GM10847 (cell line): Measurements from ENCODE around the gene EXOC6B.

Experiments
- POLR2A ChIP-seq: IDR thresholded peaks from 2 replicates; pipeline ENCODE4 v1.6.1; 2011; ENCODE audit not compliant: insufficient read length; ENCODE audit errors: extremely low read depth

The EXOC6B gene

GRCh38 chr2:72825257-72826155 lies at the start of gene EXOC6B:
Gene EXOC6B (minus strand): TSS chr2:72826033.
- TF ChIP-seq POLR2A = peak; percentile 20

DNA sequence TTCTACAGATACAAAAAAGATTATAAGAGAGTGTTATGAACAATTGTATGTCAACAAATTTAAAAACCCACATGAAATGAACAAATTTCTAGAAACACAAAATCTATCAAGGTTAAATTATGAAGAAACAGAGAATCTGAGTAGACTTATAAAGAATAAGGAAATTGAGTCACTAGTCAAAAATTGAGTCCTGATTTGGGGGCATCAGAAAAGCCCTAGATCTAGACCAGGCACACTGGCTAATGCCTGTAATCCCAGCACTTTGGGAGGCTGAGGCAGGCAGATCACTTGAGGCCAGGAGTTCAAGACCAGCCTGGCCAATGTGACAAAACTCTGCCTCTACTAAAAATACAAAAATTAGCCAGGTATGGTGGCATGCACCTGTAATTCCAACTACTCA lies 46.0 kb upstream of the EXOC6B start:
- no peak for TF ChIP-seq POLR2A

DNA sequence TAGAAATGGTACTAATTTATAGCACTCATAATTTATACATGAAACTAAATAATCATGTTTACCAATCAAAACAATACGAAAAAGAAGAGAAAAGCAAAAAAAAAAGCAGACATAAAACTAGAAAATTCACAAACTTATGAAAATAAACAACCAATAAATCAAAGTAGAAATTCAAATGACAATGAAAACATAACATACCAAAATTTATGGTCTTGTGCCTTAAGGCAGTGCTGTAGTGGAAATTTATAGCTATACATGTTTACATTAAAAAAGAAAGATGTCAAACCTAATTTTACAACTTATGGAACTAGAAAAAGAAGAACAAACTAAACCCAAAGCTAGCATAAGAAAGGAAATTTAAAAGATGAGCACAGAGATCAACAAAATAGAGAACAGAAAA lies 45.2 kb upstream of the EXOC6B start:
- no peak for TF ChIP-seq POLR2A

DNA sequence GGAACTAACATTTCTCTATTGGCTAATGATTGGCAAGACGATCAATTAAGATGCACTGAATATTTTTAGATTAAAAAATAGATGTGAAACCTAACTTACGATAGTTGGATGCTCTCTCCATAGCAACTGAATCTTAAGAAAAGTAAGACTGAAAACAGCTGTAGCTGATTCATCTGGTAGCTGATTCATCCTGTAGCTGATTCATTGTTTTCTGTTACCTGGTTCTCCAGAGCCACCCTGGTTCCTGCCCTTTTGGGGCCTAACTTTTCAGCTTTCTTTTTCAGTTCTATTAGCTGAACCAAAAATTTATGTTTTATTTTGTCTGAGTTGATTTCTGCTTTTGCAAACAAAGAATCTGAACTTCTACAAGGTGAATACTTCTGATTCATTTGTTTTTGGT lies 38.7 kb upstream of the EXOC6B start:
- TF ChIP-seq POLR2A = no peak

DNA sequence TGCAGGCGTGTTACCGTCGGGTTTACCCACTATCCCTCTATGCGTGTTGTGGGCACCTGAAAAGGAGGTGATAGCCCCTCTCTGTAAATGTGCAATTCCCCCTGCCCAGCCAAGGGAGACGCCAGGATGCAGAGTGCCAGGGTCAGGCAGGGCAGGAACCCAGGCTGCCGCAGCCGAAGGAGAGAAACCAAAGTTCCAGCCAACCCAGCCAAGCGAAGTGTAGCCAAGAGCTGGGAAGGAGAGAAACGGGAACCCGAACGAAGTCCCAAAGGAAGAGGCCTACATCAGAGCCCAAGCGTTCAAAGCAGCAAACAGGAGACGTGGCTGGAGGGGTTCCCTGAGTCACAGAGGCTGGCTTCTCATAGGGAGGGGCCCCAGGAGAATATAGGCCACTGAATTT lies 37.2 kb upstream of the EXOC6B start:
- no peak for TF ChIP-seq POLR2A

GRCh38 chr2:72862239-72862988 lies 36.6 kb upstream of the EXOC6B start:
- TF ChIP-seq POLR2A = no peak

- no peak for TF ChIP-seq POLR2A
These were observed 34.0 kb upstream of the EXOC6B start for GRCh38 chr2:72859831-72860262.

GRCh38 chr2:72851333-72851732 lies 25.5 kb upstream of the EXOC6B start:
- no peak for TF ChIP-seq POLR2A

DNA sequence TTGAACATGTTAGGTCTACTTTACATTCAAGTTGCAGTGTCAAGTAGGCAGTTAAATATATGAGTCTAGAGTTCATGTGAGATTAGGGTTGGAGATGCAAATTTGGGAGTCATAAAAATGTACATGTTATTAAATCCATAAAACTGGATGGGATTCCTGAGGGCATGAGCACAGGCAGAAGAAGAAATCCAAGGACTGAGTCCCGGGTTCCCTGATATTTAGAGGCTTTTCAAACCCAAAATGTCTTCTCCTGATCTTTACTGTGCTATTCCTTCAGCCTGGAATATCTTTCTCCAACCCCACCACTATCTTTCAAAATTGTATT lies 23.3 kb upstream of the EXOC6B start:
- no peak for TF ChIP-seq POLR2A

DNA sequence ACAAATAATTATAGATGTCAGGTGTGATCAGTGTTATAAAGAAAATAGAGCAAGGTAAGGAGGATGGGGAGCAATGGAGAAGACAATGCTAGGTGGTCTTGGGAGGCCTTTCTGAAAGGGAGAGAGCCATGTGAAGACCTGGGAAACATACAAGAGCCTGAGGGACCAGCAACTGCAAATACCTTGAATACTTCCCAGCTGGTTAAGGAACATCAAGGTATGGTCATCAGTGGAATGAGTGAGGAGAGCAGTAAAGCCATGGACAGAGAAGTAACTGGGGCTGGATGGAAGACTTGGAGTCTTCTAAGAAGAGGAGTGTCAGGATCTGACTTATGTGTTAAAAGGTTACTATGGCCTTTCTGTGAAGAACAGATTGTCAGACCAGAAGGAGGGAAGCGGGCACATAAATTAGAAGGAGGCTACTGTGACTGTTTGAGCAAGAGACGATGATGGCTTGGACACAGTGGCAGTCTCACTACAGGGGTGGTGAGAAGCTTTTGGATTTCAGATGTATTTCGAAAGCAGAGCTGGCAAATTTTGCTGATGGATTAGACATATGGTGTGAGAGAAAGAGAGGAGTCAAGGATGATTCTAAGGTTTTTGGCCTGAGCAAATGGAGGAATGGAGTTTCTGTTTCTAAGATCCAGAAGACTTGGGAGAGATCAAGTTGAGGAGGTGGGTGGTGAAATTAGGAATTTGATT lies 22.8 kb upstream of the EXOC6B start:
- TF ChIP-seq POLR2A = no peak

DNA sequence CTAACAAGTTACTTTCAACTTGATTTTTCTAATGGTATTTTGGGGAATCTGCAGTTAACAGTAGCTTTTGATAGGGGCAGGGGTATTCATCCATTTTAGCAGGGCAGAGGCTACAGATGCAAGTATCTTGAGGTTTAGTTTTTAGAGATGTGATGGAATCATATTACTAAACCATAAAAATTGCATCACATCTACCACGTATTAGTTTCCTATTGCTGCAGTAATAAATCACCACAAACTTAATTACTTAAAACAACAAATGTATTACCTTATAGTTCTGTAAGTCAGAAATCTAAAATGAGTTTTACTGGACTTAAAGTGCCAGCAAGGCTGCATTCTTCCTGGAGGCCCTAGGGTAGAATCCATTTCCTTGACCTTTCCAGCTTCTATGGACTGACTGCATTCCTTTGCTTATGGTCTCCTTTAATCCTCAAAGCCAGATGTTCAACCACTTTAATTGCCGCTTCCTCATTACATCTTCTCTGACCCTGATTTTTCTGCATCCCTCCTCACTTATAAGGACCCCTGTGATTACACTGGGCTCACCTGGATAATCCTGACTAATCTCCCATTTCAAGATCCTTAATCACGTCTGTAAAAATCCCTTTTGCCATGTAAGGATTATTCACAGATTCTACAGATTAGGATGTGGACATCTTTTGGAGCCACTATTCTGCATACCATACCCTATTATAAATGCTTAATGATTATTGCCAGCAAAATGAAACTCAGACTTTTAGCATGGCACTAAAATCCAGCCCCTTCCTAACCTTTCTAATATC lies 21.9 kb upstream of the EXOC6B start:
- TF ChIP-seq POLR2A = no peak

DNA sequence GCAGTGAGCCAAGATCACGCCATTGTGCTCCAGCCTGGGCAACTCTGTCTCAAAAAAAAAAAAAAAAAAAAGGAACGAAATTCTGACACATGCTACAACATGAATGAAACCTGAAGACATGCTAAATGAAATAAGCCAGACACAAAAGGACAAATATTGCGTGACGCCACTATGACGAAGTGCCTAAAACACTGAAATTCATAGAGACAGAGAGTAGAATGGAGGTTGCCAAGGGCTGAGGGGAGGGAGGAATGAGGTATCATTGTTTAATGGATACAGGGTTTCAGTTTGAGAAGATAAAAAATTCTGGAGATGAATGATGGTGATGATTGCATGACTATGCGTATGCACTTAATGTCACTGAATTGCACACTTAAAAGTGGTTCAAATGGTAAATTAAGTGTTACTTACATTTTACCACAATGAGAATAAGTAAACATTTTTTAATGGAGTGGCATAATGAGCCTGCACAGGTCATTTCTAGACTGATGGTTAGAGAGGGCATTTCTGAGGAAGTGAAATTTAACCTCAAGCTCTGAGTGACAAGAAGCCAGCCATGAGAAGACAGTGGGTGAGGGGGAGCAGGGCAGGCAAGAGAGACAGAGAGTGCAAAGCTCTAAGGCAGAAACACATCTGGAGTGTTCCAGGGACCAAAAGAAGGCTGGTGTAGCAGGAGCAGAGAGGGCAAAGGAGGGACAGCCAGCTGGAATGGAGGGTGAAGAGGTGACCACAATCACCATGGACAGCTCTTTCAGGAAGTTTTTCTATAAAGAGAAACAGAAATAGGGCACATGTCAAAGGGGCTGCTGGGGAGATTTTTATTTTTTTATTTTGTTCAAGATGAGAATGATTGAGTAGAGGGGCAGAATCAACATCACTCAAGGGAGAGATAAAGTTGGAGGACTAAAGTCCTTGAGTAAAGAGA lies 20.6 kb upstream of the EXOC6B start:
- TF ChIP-seq POLR2A = no peak

- TF ChIP-seq POLR2A = no peak
These were observed 17.5 kb upstream of the EXOC6B start for GRCh38 chr2:72843301-72843700.
